ENCODE data around the gene NELFE.
"Not testable (repeated sequence)": the region's sequence is repeated elsewhere in the genome, so short reads cannot be mapped to it uniquely, and the experiment has no call there.

NELFE gene

DNA sequence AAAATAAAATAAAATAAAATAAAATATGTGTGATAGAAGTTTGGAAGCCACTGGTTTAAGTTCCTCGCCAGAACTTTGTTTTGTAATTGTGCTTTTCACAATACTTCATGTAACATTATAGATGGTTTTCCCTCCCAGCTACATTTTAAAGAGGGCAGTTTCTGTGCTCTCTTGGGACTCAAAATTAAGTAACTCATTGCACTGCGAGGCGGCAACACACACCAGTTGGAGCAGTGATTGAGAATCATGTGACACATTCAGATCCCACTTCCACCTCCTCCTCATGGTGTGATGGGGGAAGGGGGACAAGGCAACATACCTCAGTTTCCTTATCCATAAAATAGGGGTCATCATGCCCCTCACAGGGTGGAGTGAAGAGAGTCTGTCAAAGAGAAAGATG lies 23.8 kb downstream of the NELFE start:
- TF ChIP-seq, protein P1, sequence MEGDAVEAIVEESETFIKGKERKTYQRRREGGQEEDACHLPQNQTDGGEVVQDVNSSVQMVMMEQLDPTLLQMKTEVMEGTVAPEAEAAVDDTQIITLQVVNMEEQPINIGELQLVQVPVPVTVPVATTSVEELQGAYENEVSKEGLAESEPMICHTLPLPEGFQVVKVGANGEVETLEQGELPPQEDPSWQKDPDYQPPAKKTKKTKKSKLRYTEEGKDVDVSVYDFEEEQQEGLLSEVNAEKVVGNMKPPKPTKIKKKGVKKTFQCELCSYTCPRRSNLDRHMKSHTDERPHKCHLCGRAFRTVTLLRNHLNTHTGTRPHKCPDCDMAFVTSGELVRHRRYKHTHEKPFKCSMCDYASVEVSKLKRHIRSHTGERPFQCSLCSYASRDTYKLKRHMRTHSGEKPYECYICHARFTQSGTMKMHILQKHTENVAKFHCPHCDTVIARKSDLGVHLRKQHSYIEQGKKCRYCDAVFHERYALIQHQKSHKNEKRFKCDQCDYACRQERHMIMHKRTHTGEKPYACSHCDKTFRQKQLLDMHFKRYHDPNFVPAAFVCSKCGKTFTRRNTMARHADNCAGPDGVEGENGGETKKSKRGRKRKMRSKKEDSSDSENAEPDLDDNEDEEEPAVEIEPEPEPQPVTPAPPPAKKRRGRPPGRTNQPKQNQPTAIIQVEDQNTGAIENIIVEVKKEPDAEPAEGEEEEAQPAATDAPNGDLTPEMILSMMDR (IDR thresholded peaks at IDR 0.05; ENCODE audit: low read depth, low read length) = no peak
- no peak overlapping the region for H3K4me3 ChIP-seq (ENCODE audit: low read depth, low read length)

DNA sequence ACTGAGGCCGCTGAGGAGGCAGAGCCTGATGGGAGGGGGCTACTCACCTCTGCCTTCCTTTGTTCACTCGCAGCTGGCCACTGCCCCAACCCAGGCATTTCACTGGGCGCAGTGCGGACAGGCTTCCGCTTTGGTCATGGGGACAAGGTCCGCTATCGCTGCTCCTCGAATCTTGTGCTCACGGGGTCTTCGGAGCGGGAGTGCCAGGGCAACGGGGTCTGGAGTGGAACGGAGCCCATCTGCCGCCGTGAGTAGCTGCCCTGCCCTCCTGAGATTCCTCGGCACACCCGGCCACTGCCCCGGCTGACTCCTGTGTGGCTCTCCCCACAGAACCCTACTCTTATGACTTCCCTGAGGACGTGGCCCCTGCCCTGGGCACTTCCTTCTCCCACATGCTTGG lies 25.2 kb downstream of the NELFE start:
- TF ChIP-seq, protein P1 (IDR thresholded peaks at IDR 0.05; ENCODE audit: low read depth, low read length) = no peak
- no peak overlapping the region for H3K4me3 ChIP-seq (ENCODE audit: low read depth, low read length)

- H3K4me3 ChIP-seq (ENCODE audit: low read depth, low read length) = not testable (repeated sequence)
Measured at GRCh38 chr6:31932137-31932536, 26.6 kb downstream of the NELFE start.

DNA sequence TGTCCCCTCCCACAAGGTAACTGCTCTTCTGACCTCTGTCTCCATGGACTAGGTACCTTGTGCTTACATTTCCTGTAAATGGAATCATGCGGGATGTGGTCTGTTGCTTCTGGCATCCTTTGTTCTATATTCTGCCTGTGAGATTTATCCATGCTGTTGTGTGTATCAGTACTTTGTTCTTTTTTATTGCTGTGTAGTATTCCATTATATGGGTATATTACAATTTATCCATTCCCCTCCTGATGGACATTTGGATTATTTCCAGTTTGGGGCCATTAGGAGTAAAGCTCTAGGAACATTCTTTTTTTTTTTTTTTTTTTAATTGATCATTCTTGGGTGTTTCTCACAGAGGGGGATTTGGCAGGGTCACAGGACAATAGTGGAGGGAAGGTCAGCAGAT lies 27.8 kb downstream of the NELFE start:
- H3K4me3 ChIP-seq (ENCODE audit: low read depth, low read length) = no peak overlapping the region
- TF ChIP-seq, protein P1 (IDR thresholded peaks at IDR 0.05; ENCODE audit: low read depth, low read length) = no peak

DNA sequence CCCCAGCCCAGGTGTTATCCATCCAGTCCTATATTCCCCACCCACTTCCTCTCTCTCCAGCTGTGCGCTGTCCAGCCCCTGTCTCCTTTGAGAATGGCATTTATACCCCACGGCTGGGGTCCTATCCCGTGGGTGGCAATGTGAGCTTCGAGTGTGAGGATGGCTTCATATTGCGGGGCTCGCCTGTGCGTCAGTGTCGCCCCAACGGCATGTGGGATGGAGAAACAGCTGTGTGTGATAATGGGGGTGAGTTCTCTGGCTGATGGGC lies 30.2 kb downstream of the NELFE start:
- TF ChIP-seq, protein P1 (IDR thresholded peaks at IDR 0.05; ENCODE audit: low read depth, low read length) = no peak
- H3K4me3 ChIP-seq (ENCODE audit: low read depth, low read length) = no peak overlapping the region

DNA sequence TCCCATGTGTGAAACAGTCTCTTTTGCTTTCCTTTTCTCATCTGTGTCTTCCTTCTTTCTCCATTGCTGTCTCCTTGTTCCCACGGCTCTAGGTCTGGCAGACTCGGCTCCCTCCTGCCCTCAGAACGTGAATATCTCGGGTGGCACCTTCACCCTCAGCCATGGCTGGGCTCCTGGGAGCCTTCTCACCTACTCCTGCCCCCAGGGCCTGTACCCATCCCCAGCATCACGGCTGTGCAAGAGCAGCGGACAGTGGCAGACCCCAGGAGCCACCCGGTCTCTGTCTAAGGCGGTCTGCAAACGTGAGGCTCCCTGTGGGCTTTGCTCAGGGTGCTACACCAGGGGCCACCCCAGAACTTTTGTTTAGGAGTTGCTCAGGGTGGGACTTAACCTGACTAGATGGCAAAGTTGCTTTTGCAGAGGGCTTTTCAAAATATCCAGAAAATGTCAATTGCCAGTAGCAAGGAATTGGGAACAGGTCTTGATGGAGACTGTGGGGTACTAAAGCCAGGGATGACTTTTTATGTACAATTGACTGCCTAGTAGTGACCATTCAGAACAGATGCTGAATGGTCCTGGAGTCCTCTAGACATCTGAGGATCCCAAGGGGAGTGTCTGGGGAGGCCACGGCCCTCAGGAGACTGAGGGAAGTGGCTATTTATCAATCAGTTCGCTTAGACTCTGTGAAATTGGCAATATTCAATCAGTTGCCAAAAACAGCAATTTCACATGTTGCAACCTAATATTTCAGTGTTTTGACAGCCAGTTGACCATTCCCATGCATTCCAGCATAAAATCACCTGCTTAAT lies 30.7 kb downstream of the NELFE start:
- no peak overlapping the region for H3K4me3 ChIP-seq (ENCODE audit: low read depth, low read length)
- TF ChIP-seq, protein P1 (IDR thresholded peaks at IDR 0.05; ENCODE audit: low read depth, low read length) = no peak

GRCh38 chr6:31927242-31927862 lies 31.4 kb downstream of the NELFE start, which contains the start of gene C2:
C2 (plus strand) TSS chr6:31927717; CDS start chr6:31927753, 36 bp downstream.
- TF ChIP-seq, protein P1 (IDR thresholded peaks at IDR 0.05; ENCODE audit: low read depth, low read length) = no peak
- no peak within 1 kb of the TSS for H3K4me3 ChIP-seq (ENCODE audit: low read depth, low read length)

Measured in WI38 (cell line).